GM12878 (cell line): ENCODE results near the gene NIBAN1.
"Not testable (repeated sequence)": the region's sequence is repeated elsewhere in the genome, so short reads cannot be mapped to it uniquely, and the experiment has no call there.

Experiments used
- BMI1 ChIP-seq: fragments of 450-650 bp; IDR thresholded peaks from 2 replicates; pipeline ENCODE4 v1.6.1; 2016; ENCODE audit warnings: mild to moderate bottlenecking, moderate library complexity, borderline replicate concordance
- SIN3A ChIP-seq: IDR thresholded peaks from 2 replicates; pipeline ENCODE4 v1.6.1; 2012; ENCODE audit warnings: low read depth, low read length, improper control_type of control experiment
- SMARCA5 ChIP-seq: fragments of 450-650 bp; IDR thresholded peaks from 2 replicates; pipeline ENCODE4 v1.6.1; 2017; ENCODE audit warnings: mild to moderate bottlenecking
- SP1 ChIP-seq: IDR thresholded peaks from one replicate; pipeline ENCODE4 v1.6.1; 2011; ENCODE audit warnings: low read depth, low read length
- TF ChIP-seq, protein P1 (sequence below): IDR thresholded peaks from 2 replicates; pipeline ENCODE4 v1.6.1; 2011; ENCODE audit warnings: borderline replicate concordance, low read depth, mild to moderate bottlenecking, moderate library complexity, mixed read lengths, low read length; ENCODE audit not compliant: insufficient read depth; ENCODE audit errors: extremely low read length

DNA sequence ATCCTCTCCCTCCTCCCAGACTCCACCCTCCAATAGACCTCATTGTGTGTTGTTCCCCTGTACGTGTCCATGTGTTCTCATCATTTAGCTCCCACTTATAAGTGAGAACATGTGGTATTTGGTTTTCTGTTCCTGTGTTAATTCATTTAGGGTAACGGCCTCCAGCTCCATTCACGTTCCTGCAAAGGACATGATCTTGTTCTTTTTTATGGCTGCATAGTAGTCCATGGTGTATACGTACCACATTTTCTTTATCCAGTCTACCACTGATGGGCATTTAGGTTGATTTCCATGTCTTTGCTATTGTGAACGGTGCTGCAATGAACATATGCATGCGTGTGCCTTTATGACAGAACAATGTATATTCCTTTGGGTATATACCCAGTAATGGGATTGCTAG is 25.7 kb upstream of the NIBAN1 start:
- not testable (repeated sequence) for TF ChIP-seq SP1, BMI1, SMARCA5, SIN3A
- TF ChIP-seq, protein P1, sequence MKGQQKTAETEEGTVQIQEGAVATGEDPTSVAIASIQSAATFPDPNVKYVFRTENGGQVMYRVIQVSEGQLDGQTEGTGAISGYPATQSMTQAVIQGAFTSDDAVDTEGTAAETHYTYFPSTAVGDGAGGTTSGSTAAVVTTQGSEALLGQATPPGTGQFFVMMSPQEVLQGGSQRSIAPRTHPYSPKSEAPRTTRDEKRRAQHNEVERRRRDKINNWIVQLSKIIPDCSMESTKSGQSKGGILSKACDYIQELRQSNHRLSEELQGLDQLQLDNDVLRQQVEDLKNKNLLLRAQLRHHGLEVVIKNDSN = not testable (repeated sequence)
